ENCODE results near the gene VSIG10.
A peak's percentile ranks its signal among the peaks of the same experiment; 100 is the strongest.
"Not testable (repeated sequence)": the region's sequence is repeated elsewhere in the genome, so short reads cannot be mapped to it uniquely, and the experiment has no call there.

Gene VSIG10, protein sequence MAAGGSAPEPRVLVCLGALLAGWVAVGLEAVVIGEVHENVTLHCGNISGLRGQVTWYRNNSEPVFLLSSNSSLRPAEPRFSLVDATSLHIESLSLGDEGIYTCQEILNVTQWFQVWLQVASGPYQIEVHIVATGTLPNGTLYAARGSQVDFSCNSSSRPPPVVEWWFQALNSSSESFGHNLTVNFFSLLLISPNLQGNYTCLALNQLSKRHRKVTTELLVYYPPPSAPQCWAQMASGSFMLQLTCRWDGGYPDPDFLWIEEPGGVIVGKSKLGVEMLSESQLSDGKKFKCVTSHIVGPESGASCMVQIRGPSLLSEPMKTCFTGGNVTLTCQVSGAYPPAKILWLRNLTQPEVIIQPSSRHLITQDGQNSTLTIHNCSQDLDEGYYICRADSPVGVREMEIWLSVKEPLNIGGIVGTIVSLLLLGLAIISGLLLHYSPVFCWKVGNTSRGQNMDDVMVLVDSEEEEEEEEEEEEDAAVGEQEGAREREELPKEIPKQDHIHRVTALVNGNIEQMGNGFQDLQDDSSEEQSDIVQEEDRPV

DNA sequence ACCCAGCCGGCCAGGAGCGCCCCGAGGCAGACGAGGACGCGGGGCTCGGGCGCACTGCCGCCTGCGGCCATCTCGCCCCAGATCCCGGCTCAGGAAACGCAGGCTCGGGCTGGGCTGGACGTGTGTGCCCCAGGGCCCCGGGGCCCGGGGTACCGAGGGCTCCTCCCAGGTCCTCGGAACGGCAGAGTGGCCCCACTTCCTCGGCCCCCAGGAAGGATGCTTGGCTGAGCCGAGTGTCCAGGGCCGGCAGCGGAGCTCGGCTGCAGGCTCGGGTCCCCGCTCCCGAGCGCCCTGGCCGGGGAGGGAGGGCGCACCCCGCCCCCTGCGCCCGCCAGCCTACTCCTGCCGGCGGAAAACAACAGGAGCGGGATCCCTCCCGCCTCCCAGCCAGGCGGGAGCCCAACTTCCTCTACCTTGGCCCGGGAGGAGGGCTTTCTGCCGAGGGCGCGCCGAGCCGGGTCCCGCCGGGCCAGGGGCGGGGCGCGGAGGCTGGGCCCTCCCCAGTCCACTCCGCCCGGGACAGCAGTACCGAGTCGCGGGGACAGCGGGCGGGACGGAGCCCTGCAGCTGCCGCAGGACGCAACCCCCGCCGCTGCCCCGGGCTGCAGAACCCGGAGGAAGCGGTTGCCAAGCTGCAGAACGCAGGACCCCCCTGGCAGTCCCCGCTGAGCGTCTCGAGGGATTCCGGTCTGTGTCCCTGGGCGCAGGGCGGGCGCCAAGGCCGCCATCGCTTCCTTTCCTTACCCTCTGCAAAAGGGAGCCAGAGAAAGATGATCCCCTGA lies at the start of gene VSIG10:
Gene VSIG10 (minus strand): TSS at position 411 of the 782 bp plus-strand sequence. CDS start 340 bp downstream, at position 71.
- DNase-seq (ENCODE audit: low read depth): peak; percentile 51

- DNase-seq (ENCODE audit: low read depth): no peak
These were observed 47.9 kb upstream of the VSIG10 start for GRCh38 chr12:118151755-118152154.

- DNase-seq (ENCODE audit: low read depth): no peak
These were observed 46.8 kb upstream of the VSIG10 start for GRCh38 chr12:118150625-118151024.

GRCh38 chr12:118148287-118148686 lies 44.5 kb upstream of the VSIG10 start:
- DNase-seq (ENCODE audit: low read depth): no peak

DNA sequence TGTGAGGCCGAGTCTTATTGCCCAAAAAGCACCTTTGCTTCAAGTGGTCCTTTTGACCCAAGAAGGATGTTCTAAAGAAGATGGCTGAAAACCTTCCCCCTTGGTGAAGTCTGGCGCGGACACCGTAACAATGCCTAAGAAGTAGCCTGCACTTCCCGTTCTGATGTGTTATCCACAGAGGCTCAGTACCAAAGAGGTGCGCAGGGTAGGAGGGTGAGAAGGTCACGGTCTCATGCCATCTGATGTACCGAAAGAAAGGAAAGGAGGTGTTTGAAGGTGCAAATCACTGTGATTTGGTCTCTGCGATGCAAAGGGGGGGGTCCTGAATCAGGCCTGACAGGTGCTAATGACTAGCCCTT lies 42.0 kb upstream of the VSIG10 start:
- no peak for DNase-seq (ENCODE audit: low read depth)

- no peak for DNase-seq (ENCODE audit: low read depth)
These were observed 41.4 kb upstream of the VSIG10 start for GRCh38 chr12:118145113-118145797.

GRCh38 chr12:118144499-118144898 lies 40.7 kb upstream of the VSIG10 start:
- DNase-seq (ENCODE audit: low read depth): no peak

GRCh38 chr12:118140825-118141224 lies 37.0 kb upstream of the VSIG10 start:
- DNase-seq (ENCODE audit: low read depth): no peak

GRCh38 chr12:118137148-118137678 lies 33.4 kb upstream of the VSIG10 start:
- no peak for DNase-seq (ENCODE audit: low read depth)

DNA sequence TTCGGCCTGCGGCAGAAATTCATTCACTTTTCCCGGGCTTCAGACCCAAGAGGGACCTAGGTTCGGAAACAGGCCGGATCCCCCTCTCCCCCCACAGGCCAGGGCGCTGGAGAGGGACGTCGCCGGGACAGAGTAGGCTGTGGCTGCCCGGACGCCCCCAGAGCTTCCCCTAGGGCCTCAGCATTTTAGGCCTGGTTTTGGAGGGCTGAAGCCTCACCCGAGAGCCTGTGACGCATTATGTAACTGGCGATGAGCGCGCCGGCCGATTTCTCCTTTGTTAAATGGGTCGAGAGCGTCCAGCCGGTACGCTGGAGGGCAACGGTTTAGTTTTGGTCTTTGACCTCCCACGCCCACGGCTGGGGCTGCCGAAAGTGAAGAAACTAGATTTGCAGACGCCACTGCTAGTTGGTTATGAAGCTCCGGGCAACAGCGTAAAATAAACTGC lies 32.8 kb upstream of the VSIG10 start:
- no peak for DNase-seq (ENCODE audit: low read depth)

GRCh38 chr12:118135788-118136558 lies 32.2 kb upstream of the VSIG10 start, which contains the start of gene PEBP1:
PEBP1 (plus strand) TSS chr12:118136124; CDS start chr12:118136210, 86 bp downstream.
- peak; percentile 85 for DNase-seq (ENCODE audit: low read depth)

GRCh38 chr12:118129436-118129835 lies 25.6 kb upstream of the VSIG10 start:
- DNase-seq (ENCODE audit: low read depth): not testable (repeated sequence)

- DNase-seq (ENCODE audit: low read depth): no peak
These were observed 24.1 kb upstream of the VSIG10 start for GRCh38 chr12:118127867-118128266.

- no peak for DNase-seq (ENCODE audit: low read depth)
These were observed 22.4 kb upstream of the VSIG10 start for GRCh38 chr12:118126119-118126757.

DNA sequence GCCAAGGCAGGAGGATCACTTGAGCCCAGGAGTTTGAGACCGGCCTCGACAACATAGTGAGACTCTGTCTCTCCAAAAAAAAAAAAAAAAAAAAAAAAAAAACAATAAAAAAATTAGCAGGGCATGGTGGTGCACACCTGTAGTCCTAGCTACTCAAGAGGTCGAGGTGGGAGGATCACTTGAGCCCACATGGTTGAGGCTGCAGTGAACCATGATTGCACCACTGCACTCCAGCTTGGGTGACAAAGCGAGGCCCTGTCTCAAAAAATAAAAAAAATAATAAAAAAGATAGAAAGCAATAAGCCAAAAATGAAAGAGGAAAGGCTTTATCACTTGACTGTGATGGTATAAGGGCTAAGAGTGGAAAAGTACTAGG lies 21.9 kb upstream of the VSIG10 start:
- DNase-seq (ENCODE audit: low read depth): no peak

- DNase-seq (ENCODE audit: low read depth): no peak
These were observed 20.6 kb upstream of the VSIG10 start for GRCh38 chr12:118124333-118124874.

GRCh38 chr12:118122264-118122663 lies 18.5 kb upstream of the VSIG10 start:
- no peak for DNase-seq (ENCODE audit: low read depth)

GRCh38 chr12:118120579-118121363 lies 17.0 kb upstream of the VSIG10 start:
- DNase-seq (ENCODE audit: low read depth): peak; percentile 33

- no peak for DNase-seq (ENCODE audit: low read depth)
These were observed 15.7 kb upstream of the VSIG10 start for GRCh38 chr12:118119449-118119879.
